ENCODE data around the gene CCDC33.

The CCDC33 gene

DNA sequence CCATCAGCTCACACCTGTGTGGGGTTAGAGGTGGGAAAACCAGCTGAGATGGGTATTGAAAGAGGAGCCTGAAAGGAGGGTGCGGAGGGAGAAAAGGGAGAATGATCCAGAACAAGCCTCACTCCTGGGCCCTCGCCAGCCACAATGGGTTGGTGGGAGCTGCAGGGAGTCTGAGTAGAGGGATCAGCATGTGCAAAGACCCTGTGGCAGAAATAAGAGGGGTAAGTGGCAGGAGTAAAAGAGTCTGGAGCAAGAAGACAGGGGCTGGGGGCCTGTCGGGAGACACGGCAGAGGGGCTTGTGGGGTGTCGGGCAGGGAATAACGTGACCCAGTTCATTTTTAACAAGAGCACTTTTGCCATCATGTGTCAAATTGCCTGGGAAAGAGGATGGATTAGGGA is 34.0 kb downstream of the CCDC33 start:
- H3K27ac ChIP-seq (ENCODE audit: low read depth, low read length): no peak overlapping the region
- no peak overlapping the region for H3K9ac ChIP-seq (ENCODE audit: low read length)
- H3K4me1 ChIP-seq (ENCODE audit: control insufficient read depth, insufficient read depth, low read length): no peaks in the 10 kb centered on the region
- no peak overlapping the region for H3K4me3 ChIP-seq (ENCODE audit: low read length)
- H3K27me3 ChIP-seq (ENCODE audit: control insufficient read depth, insufficient read depth, low read length): no peaks in the 10 kb centered on the region
- H3K36me3 ChIP-seq (ENCODE audit: control insufficient read depth, insufficient read depth, low read length): no peaks in the 10 kb centered on the region

DNA sequence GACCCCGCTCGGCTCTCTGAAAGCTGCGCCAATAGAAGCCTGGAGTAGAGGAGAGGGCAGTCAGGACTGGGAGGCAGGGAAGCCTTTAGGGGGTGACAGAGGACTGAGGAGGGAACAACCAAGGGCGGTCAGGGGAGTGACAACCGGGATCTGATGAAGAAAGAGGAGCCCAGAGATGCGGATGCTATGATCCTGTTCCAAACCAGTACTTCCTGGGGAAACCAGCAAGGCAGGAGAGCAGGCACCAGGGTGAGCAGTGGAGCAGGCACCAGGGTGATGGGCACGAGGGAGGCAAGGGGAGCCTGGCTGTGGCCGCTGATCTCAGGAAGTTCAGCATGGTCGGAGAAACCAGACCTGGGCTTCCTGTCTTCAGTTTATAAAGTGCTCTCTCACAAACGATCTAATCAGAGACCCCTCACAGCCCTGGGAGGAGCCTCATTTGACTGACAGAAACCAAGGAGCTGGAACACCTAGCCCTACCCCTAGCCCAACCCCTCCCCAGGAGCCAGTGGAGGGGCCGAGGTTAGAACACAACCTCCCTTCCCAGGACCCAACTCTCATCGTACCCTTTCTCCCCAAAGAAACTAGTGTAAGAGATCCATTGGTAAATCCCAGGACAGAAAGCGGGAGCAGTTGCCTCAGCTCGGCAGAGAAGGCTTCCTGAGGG is 34.9 kb downstream of the CCDC33 start:
- Histone ChIP-seq H3K27me3 (ENCODE audit: control insufficient read depth, insufficient read depth, low read length) (no peaks in the 10 kb centered on the region), H3K4me1 (ENCODE audit: control insufficient read depth, insufficient read depth, low read length) (no peaks in the 10 kb centered on the region), H3K9ac (ENCODE audit: low read length) (no peak overlapping the region), H3K4me3 (ENCODE audit: low read length) (no peak overlapping the region), H3K36me3 (ENCODE audit: control insufficient read depth, insufficient read depth, low read length) (no peaks in the 10 kb centered on the region), H3K27ac (ENCODE audit: low read depth, low read length) (no peak overlapping the region)

DNA sequence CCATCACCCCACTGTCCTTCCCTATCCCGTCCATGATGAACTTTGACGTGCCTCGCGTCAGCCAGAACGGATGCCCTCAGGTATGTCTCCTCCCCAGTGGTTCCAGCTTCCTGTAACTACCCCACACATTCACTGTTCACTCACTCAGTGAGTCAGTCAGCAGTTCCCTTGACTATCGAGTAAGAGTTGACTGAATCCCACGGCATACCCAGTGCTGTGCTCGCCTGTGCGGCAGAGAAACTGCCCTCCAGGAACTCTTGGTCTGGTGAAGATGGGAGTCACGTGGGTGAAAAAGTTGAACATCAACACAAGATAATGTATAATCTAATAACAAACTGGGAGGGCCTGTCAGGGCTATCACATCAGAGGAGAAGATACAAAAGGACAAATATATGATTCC is 36.7 kb downstream of the CCDC33 start:
- Histone ChIP-seq H3K36me3 (ENCODE audit: control insufficient read depth, insufficient read depth, low read length) (no peaks in the 10 kb centered on the region), H3K27ac (ENCODE audit: low read depth, low read length) (no peak overlapping the region), H3K9ac (ENCODE audit: low read length) (no peak overlapping the region), H3K4me3 (ENCODE audit: low read length) (no peak overlapping the region), H3K27me3 (ENCODE audit: control insufficient read depth, insufficient read depth, low read length) (no peaks in the 10 kb centered on the region), H3K4me1 (ENCODE audit: control insufficient read depth, insufficient read depth, low read length) (no peaks in the 10 kb centered on the region)

DNA sequence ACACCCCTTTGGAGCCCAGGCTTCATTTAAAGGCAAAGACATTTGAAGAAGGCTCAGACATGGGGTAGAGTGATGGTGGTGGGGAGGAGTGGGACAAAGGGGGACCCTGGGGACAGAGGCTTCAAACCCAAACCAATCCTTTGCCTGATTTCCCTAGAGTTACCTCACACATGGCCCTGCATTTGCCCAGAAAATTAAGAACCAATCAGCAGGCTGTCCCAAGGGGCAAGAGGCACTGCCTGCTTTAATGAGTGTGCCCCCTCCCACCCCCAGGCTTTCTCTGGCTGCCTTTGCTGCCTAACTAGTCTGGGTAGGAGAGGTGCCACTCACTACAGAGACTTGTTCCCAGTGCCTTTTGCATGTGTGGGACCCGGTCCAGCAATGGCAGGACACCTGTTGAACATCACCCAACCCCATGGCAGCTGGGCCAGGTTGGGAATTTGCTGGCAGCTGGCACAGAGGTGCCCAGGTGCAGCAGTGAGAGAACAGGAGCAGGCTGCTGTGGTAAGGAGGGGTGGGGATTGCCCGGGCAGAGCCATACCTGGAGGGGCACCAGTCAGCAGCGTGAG is 38.4 kb downstream of the CCDC33 start:
- H3K4me3 ChIP-seq (ENCODE audit: low read length): no peak overlapping the region
- no peaks in the 10 kb centered on the region for H3K27me3 ChIP-seq (ENCODE audit: control insufficient read depth, insufficient read depth, low read length)
- no peaks in the 10 kb centered on the region for H3K4me1 ChIP-seq (ENCODE audit: control insufficient read depth, insufficient read depth, low read length)
- H3K27ac ChIP-seq (ENCODE audit: low read depth, low read length): no peak overlapping the region
- H3K9ac ChIP-seq (ENCODE audit: low read length): no peak overlapping the region
- no peaks in the 10 kb centered on the region for H3K36me3 ChIP-seq (ENCODE audit: control insufficient read depth, insufficient read depth, low read length)

DNA sequence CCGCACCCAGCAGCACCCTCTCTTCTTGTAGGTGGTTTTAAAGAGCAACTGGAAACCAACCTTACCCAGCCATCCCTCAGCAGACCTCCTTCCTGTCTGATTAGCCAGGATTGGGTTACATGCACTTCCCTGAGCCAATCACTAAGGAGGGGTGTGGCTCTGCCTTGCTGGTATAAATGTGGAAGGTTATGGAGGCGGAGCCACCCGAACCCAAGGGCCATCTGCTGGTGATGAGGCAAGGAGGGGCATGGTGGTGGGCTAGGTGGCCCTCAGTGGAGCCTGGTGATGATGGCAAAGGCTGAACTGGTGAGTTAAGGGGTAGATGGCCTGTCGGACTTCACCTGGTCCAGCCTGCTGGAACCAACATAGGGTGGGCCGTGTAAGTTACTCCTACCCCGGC is 39.8 kb downstream of the CCDC33 start:
- Histone ChIP-seq H3K27ac (ENCODE audit: low read depth, low read length) (no peak overlapping the region), H3K4me1 (ENCODE audit: control insufficient read depth, insufficient read depth, low read length) (no peaks in the 10 kb centered on the region), H3K27me3 (ENCODE audit: control insufficient read depth, insufficient read depth, low read length) (no peaks in the 10 kb centered on the region), H3K9ac (ENCODE audit: low read length) (no peak overlapping the region), H3K4me3 (ENCODE audit: low read length) (no peak overlapping the region), H3K36me3 (ENCODE audit: control insufficient read depth, insufficient read depth, low read length) (no peaks in the 10 kb centered on the region)

DNA sequence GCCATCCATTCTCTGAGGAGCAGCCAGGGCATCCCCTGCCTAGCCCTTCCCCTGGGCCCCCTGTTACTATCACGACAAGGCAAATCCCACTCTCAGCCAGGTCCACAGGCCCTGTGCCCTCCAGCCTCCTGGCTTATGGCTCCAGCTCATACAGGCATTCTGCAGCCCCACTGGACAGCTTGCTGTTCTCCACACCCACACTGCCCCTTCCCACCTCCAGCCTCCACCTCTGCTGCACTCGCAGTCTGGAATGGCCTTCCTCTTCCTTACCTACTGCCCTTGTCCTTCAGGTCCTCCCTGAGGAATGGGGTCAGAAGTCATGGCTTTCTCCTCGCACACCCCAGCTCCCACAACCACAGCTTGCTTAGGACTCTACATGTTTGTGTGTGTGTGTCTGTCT is 40.4 kb downstream of the CCDC33 start:
- Histone ChIP-seq H3K4me3 (ENCODE audit: low read length) (no peak overlapping the region), H3K27ac (ENCODE audit: low read depth, low read length) (no peak overlapping the region), H3K9ac (ENCODE audit: low read length) (no peak overlapping the region), H3K27me3 (ENCODE audit: control insufficient read depth, insufficient read depth, low read length) (no peaks in the 10 kb centered on the region), H3K4me1 (ENCODE audit: control insufficient read depth, insufficient read depth, low read length) (no peaks in the 10 kb centered on the region), H3K36me3 (ENCODE audit: control insufficient read depth, insufficient read depth, low read length) (no peaks in the 10 kb centered on the region)

DNA sequence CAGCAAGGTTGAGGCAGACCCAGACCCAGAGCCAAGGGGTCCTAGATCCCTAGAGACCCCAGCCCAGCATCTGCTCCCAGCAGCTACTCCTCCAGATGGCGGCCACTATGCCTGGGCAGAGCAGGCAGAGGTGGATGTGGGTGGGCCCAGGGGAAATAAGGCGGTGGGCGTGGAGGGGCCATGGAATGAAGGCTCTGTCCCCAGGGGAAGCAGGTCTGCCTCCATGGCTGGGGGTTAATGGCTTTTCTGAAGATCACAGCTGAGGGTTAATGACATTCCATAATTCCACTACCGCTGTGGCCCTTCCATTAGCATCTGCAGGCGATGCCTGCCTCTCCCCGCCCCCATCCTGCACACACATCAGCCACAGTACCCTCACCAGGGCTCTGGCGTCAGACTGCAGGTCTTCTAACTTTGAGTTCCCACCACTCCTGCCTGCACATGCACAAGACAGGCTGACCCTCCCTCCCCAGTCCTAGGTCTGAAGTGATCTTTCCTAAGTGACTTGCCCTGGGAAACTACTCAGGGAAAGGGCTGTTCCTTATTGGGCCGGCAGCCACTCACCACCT is 41.2 kb downstream of the CCDC33 start:
- Histone ChIP-seq H3K27me3 (ENCODE audit: control insufficient read depth, insufficient read depth, low read length) (no peaks in the 10 kb centered on the region), H3K9ac (ENCODE audit: low read length) (no peak overlapping the region), H3K36me3 (ENCODE audit: control insufficient read depth, insufficient read depth, low read length) (no peaks in the 10 kb centered on the region), H3K27ac (ENCODE audit: low read depth, low read length) (no peak overlapping the region), H3K4me3 (ENCODE audit: low read length) (no peak overlapping the region), H3K4me1 (ENCODE audit: control insufficient read depth, insufficient read depth, low read length) (no peaks in the 10 kb centered on the region)

DNA sequence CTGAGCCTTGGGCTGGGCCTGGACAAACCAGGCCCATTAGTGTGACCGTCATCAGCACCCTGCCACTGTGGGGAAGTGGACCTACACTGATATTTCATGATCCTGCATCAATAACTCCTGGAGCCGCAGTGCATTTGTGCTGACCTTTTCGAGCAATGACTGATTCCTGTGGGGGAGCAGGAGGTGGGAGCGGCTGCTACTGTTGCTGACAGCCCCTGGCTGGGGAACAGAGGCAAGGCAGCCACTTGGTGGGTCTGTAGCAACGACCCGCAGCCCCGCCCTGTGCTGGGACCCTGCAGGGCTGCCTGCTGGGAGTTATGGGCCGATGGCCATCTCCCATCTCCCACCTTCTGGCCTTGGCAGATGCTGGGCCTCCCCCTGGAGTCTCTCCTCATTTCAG is 42.1 kb downstream of the CCDC33 start:
- Histone ChIP-seq H3K4me1 (ENCODE audit: control insufficient read depth, insufficient read depth, low read length) (no peaks in the 10 kb centered on the region), H3K4me3 (ENCODE audit: low read length) (no peak overlapping the region), H3K27ac (ENCODE audit: low read depth, low read length) (no peak overlapping the region), H3K27me3 (ENCODE audit: control insufficient read depth, insufficient read depth, low read length) (no peaks in the 10 kb centered on the region), H3K9ac (ENCODE audit: low read length) (no peak overlapping the region), H3K36me3 (ENCODE audit: control insufficient read depth, insufficient read depth, low read length) (no peaks in the 10 kb centered on the region)

DNA sequence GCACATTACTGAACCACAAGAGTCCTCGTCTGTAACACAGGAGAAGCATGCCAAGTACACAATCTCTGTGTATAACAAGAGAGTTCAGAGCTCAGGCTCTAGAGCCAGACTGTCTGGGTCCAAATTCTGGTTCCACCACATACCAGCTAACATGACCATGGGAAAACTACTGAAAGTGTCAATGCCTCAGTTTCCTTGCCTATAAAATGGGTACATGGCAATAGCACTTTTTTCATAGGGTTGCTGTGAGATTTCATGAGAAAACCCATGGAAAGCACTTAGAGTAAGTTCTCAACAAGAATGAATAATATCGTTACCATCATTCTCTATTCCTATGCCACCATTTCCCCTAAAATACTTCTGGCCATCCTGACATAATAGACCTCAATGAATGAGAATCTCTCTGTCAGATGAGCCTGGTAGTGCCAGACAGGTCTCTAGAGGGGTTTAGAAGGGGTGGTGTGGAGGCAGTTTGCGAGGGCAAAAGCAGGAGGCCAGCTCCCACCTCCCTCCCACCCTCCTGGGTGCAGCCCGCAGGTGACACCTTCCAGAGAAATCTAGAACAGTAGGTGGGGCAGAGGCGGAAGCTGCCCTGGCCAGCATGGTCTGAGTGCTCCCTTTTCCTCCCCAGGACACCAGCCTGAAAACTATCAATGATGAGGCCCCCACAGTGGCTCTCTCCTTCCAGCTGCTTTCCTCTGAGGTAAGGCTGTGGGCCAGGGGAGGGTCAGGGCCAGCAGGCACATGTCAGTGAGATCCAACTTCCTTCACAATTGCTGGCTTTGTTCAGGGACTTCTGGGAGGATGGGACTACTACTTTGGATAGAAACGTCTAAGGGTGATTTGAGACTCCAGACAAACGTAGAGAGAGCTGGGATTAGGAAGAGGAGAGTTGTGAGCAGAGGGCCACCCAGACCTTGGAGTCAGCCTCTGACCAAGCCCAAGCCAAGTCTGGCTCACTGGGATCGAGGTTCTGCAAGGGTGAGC is 45.3 kb downstream of the CCDC33 start:
- Histone ChIP-seq H3K27me3 (ENCODE audit: control insufficient read depth, insufficient read depth, low read length) (no peaks in the 10 kb centered on the region), H3K36me3 (ENCODE audit: control insufficient read depth, insufficient read depth, low read length) (no peaks in the 10 kb centered on the region), H3K4me3 (ENCODE audit: low read length) (no peak overlapping the region), H3K4me1 (ENCODE audit: control insufficient read depth, insufficient read depth, low read length) (no peaks in the 10 kb centered on the region), H3K27ac (ENCODE audit: low read depth, low read length) (no peak overlapping the region), H3K9ac (ENCODE audit: low read length) (no peak overlapping the region)

DNA sequence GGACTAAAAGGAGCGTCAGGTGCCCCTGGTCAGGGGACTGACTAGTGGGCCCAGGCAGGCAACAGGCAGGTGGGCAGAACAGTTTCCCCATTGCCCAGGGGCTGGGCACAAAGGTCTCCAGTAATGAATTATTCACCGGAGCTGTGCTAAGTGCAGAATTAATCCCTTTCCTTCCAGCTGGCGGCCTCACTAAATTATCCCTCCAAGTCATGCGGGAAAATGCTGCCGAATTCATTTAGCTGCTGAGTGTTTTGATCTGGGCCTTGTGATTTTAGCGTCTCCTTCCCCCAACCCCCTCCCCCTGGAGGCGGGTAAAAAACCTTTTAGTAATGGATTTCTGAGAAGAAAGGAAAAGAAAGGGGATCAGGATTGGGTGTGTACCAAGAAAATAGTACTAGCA is 47.2 kb downstream of the CCDC33 start:
- Histone ChIP-seq H3K9ac (ENCODE audit: low read length) (no peak overlapping the region), H3K4me1 (ENCODE audit: control insufficient read depth, insufficient read depth, low read length) (no peaks in the 10 kb centered on the region), H3K27ac (ENCODE audit: low read depth, low read length) (no peak overlapping the region), H3K27me3 (ENCODE audit: control insufficient read depth, insufficient read depth, low read length) (no peaks in the 10 kb centered on the region), H3K36me3 (ENCODE audit: control insufficient read depth, insufficient read depth, low read length) (no peaks in the 10 kb centered on the region), H3K4me3 (ENCODE audit: low read length) (no peak overlapping the region)

DNA sequence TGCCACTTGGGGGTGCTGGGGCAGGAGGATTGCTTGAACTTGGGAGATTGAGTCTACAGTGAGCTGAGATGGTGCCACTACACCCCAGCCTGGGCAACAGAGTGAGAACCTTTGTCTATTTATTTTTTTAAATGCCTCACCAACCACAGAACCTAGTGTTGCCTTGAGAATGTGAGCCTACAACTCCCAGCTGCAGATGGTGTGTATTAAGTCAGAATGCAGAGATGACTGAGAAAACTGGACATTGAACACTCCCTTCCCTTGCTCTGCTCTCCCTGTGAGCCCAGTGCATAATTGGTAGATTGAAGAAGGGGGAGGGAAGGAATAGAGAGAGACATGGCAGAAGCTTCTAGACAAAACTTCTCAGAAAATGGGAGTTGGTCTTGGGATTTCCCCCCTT is 53.5 kb downstream of the CCDC33 start:
- Histone ChIP-seq H3K27ac (ENCODE audit: low read depth, low read length) (no peak overlapping the region), H3K27me3 (ENCODE audit: control insufficient read depth, insufficient read depth, low read length) (no peaks in the 10 kb centered on the region), H3K9ac (ENCODE audit: low read length) (no peak overlapping the region), H3K4me3 (ENCODE audit: low read length) (no peak overlapping the region), H3K4me1 (ENCODE audit: control insufficient read depth, insufficient read depth, low read length) (no peaks in the 10 kb centered on the region), H3K36me3 (ENCODE audit: control insufficient read depth, insufficient read depth, low read length) (no peaks in the 10 kb centered on the region)

DNA sequence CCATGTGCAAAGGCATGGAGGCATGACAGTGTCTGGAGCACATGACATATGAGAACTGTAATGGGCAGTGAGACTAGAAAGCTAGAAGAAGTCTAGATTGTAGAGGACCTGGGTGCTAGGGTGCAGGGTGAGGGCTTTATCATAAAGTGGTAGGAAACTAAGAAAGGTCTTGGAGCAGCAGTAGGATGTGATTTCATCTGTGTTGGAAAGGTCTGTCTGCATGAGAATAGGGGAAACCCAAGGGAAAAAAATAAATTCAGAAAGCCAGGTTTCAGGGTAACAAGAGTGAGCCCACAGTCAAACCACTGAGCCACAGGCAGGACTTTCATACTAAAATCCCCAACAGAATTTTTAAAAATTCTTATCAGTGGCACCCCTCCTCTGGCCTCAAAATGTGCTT is 54.5 kb downstream of the CCDC33 start:
- H3K4me3 ChIP-seq (ENCODE audit: low read length): no peak overlapping the region
- no peak overlapping the region for H3K27ac ChIP-seq (ENCODE audit: low read depth, low read length)
- no peaks in the 10 kb centered on the region for H3K4me1 ChIP-seq (ENCODE audit: control insufficient read depth, insufficient read depth, low read length)
- H3K27me3 ChIP-seq (ENCODE audit: control insufficient read depth, insufficient read depth, low read length): no peaks in the 10 kb centered on the region
- H3K9ac ChIP-seq (ENCODE audit: low read length): no peak overlapping the region
- H3K36me3 ChIP-seq (ENCODE audit: control insufficient read depth, insufficient read depth, low read length): no peaks in the 10 kb centered on the region
